ENCODE measurements around the gene STAT5B. TPM values are rescaled to one million over a fixed set of nuclear protein-coding genes. Genes with fewer than 3 reads are reported as not detected.

The STAT5B gene
- total and polyA plus RNA-seq, 9 of the 15 experiments (the other 6 are each of a cell fraction or from before 2014, with no cell fraction given) = 20.8 to 176 (median 92.4) TPM

DNA sequence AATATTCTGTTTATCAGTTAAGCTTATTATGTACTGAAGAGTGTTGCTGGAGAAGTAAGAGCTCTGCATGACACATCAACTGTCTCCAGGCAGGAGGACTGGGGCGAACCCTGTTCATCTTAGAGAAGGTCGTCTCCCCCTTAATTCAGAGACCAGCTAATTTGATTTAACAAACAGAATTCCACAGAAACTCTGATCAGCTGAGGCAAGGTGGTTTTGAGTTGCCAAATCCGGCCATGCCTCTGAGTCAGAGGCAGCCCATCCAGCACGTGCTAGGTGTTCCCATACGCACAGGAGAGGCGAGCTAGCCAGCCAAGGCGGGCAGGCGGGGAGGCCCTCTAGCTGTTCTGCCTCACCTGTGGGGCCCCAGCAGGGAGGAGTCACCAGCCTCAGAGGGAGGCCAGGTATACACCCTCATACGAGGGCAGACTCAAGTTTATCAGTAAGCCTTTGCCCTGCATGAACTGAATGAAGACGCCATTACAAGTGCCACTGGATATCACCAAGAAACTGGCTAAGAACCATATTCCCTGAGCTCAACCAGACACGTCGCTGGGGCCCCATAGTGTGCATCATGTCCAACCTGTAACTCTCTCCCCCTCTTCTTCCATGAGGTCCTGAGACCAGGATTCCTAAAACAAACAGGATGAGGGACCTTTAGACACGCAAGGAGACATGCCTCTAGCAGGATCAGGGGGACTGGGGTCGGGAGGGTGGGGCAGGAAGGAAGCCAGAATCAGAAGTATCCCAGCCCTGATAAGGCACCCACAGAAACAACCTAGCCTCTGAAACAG lies 37.8 kb upstream of the STAT5B start (continued):
- TF ChIP-seq, protein P1, sequence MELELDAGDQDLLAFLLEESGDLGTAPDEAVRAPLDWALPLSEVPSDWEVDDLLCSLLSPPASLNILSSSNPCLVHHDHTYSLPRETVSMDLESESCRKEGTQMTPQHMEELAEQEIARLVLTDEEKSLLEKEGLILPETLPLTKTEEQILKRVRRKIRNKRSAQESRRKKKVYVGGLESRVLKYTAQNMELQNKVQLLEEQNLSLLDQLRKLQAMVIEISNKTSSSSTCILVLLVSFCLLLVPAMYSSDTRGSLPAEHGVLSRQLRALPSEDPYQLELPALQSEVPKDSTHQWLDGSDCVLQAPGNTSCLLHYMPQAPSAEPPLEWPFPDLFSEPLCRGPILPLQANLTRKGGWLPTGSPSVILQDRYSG (tag; conservative IDR thresholded peaks at IDR 0.05; ENCODE audit: low read depth) = peak; percentile 81
- no peak for TF ChIP-seq SP1 (CRISPR knock-in tag; IDR thresholded peaks at IDR 0.05)
- no peak for TF ChIP-seq SREBF1 (IDR thresholded peaks at IDR 0.05; ENCODE audit: borderline replicate concordance, low read depth, low read length)
- TF ChIP-seq ZEB2 (IDR thresholded peaks at IDR 0.05) = peak; percentile 48; the same call in 1 of the 2 replicates
- TF ChIP-seq BRD9 (IDR thresholded peaks at IDR 0.05; ENCODE audit: low read depth, partially characterized antibody) = peak; percentile 24
- TF ChIP-seq, protein P2, sequence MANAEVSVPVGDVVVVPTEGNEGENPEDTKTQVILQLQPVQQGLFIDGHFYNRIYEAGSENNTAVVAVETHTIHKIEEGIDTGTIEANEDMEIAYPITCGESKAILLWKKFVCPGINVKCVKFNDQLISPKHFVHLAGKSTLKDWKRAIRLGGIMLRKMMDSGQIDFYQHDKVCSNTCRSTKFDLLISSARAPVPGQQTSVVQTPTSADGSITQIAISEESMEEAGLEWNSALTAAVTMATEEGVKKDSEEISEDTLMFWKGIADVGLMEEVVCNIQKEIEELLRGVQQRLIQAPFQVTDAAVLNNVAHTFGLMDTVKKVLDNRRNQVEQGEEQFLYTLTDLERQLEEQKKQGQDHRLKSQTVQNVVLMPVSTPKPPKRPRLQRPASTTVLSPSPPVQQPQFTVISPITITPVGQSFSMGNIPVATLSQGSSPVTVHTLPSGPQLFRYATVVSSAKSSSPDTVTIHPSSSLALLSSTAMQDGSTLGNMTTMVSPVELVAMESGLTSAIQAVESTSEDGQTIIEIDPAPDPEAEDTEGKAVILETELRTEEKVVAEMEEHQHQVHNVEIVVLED (CRISPR knock-in tag; IDR thresholded peaks at IDR 0.05) = no peak
- no peak for TF ChIP-seq STAT5B (CRISPR knock-in tag; IDR thresholded peaks at IDR 0.05)
- TF ChIP-seq KLF10 (CRISPR knock-in tag; IDR thresholded peaks at IDR 0.05) = no peak; the same call in 1 of the 2 replicates
- TF ChIP-seq, protein P3, sequence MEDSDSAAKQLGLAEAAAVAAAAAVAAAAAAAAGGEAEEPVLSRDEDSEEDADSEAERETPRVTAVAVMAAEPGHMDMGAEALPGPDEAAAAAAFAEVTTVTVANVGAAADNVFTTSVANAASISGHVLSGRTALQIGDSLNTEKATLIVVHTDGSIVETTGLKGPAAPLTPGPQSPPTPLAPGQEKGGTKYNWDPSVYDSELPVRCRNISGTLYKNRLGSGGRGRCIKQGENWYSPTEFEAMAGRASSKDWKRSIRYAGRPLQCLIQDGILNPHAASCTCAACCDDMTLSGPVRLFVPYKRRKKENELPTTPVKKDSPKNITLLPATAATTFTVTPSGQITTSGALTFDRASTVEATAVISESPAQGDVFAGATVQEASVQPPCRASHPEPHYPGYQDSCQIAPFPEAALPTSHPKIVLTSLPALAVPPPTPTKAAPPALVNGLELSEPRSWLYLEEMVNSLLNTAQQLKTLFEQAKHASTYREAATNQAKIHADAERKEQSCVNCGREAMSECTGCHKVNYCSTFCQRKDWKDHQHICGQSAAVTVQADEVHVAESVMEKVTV (CRISPR knock-in tag; IDR thresholded peaks at IDR 0.05) = no peak
- TF ChIP-seq BDP1 (IDR thresholded peaks at IDR 0.05; ENCODE audit: insufficient read depth, insufficient read length) = no peak
- no peak for TF ChIP-seq CC2D1A (IDR thresholded peaks at IDR 0.05)
- 0 out of 2 replicates have a peak, but pooled peaks have one; percentile 32 for TF ChIP-seq GTF2E2 (tag; IDR thresholded peaks at IDR 0.05)
- TF ChIP-seq BRF1 (IDR thresholded peaks at IDR 0.05; ENCODE audit: borderline replicate concordance, extremely low read depth, insufficient read length) = no peak
- TF ChIP-seq BCL6 (CRISPR knock-in tag; IDR thresholded peaks at IDR 0.05) = no peak
- no peak for TF ChIP-seq JUNB (CRISPR knock-in tag; conservative IDR thresholded peaks at IDR 0.05)
- no peak for TF ChIP-seq ZNF212 (CRISPR knock-in tag; IDR thresholded peaks at IDR 0.05)
- TF ChIP-seq KLF13 (tag; IDR thresholded peaks at IDR 0.05; ENCODE audit: borderline replicate concordance, low read depth) = peak; percentile 80
- TF ChIP-seq ZNF561 (CRISPR knock-in tag; conservative IDR thresholded peaks at IDR 0.05) = no peak
- peak; percentile 85 for TF ChIP-seq L3MBTL2 (IDR thresholded peaks at IDR 0.05)
- TF ChIP-seq, protein P4, sequence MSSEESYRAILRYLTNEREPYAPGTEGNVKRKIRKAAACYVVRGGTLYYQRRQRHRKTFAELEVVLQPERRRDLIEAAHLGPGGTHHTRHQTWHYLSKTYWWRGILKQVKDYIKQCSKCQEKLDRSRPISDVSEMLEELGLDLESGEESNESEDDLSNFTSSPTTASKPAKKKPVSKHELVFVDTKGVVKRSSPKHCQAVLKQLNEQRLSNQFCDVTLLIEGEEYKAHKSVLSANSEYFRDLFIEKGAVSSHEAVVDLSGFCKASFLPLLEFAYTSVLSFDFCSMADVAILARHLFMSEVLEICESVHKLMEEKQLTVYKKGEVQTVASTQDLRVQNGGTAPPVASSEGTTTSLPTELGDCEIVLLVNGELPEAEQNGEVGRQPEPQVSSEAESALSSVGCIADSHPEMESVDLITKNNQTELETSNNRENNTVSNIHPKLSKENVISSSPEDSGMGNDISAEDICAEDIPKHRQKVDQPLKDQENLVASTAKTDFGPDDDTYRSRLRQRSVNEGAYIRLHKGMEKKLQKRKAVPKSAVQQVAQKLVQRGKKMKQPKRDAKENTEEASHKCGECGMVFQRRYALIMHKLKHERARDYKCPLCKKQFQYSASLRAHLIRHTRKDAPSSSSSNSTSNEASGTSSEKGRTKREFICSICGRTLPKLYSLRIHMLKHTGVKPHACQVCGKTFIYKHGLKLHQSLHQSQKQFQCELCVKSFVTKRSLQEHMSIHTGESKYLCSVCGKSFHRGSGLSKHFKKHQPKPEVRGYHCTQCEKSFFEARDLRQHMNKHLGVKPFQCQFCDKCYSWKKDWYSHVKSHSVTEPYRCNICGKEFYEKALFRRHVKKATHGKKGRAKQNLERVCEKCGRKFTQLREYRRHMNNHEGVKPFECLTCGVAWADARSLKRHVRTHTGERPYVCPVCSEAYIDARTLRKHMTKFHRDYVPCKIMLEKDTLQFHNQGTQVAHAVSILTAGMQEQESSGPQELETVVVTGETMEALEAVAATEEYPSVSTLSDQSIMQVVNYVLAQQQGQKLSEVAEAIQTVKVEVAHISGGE (CRISPR knock-in tag; IDR thresholded peaks at IDR 0.05) = peak in 1 of 3 experiments; percentile 73; a peak in 2 of 6 replicates
- no peak for TF ChIP-seq ZNF780A (CRISPR knock-in tag; IDR thresholded peaks at IDR 0.05)

Data from K562 (cell line).